Fibroblast of lung (primary cell): ENCODE measurements around the gene FASTKD1.

Experiments
- CTCF ChIP-seq, 2 donors: IDR thresholded peaks in 1 of 2; conservative IDR thresholded peaks in 1 of 2; 1 replicate in 1 of 2; 2 replicates in 1 of 2; pipeline ENCODE4 v1.5.1; 2011 to 2012; ENCODE audit warnings: low read length in 2 of 2, control low read depth in 1 of 2, inconsistent platforms in 1 of 2, low read depth in 1 of 2, mild to moderate bottlenecking in 1 of 2
- EZH2 ChIP-seq: IDR thresholded peaks from 2 replicates; pipeline ENCODE4 v1.5.1; 2012; ENCODE audit warnings: low read length, control low read depth, mild to moderate bottlenecking; ENCODE audit errors: missing control alignments

- TF ChIP-seq EZH2, result no peak
- peak; percentile 74 to 90 for TF ChIP-seq CTCF (conservative IDR thresholded peaks at IDR 0.05 in 1 of 2, IDR thresholded peaks at IDR 0.05 in 1 of 2; ENCODE audit: low read depth in 1 of 2, low read length in 2 of 2)
Measured at GRCh38 chr2:169528271-169528701, 45.4 kb downstream of the FASTKD1 start.
